Gastroesophageal sphincter (tissue), 4 donors: ENCODE results near the gene ZNF296. TPM values are rescaled to one million over a fixed set of nuclear protein-coding genes. Genes with fewer than 3 reads are reported as not detected.

Experiments
- ATAC-seq: fragments of 150-250 bp; one replicate; pipeline ENCODE4 v1.9.1; 2016; ENCODE audit warnings: mild to moderate bottlenecking, moderate library complexity
- H3K27ac ChIP-seq, 4 donors: fragments of 200-600 bp; sonication (generic) in 3 of 4; 1 replicate in 3 of 4; 2 replicates in 1 of 4; pipeline ENCODE4 v1.5.1; 2016 to 2019
- H3K27me3 ChIP-seq: fragments of 200-600 bp; sonication (generic); one replicate; pipeline ENCODE4 v1.5.1; 2019
- H3K36me3 ChIP-seq, 2 donors: fragments of 200-600 bp; sonication (generic); one replicate each; pipeline ENCODE4 v1.5.1; 2019; ENCODE audit warnings: control low read depth in 1 of 2
- H3K4me1 ChIP-seq, 3 donors: fragments of 200-600 bp; sonication (generic); 1 replicate in 2 of 3; 2 replicates in 1 of 3; pipeline ENCODE4 v1.5.1; 2016 to 2019; ENCODE audit warnings: control low read depth in 2 of 3
- H3K4me3 ChIP-seq, 2 donors: fragments of 200-600 bp; sonication (generic); one replicate each; pipeline ENCODE4 v1.5.1; 2019; ENCODE audit warnings: mild to moderate bottlenecking in 1 of 2, moderate library complexity in 1 of 2
- H3K9me3 ChIP-seq, 3 donors: fragments of 200-600 bp; sonication (generic); one replicate each; pipeline ENCODE4 v1.5.1; 2017 to 2019; ENCODE audit warnings: control low read depth in 2 of 3
- CTCF ChIP-seq, 4 experiments: fragments of 200-600 bp in 2 of 4; fragments of 450-650 bp in 2 of 4; sonication (generic) in 1 of 4; IDR thresholded peaks; one replicate each; pipeline ENCODE4 v1.5.1; 2017 to 2019; ENCODE audit warnings: antibody characterized with exemption in 4 of 4, mild to moderate bottlenecking in 2 of 4, moderate library complexity in 2 of 4
- EP300 ChIP-seq: sonication (generic); formaldehyde crosslinking; IDR thresholded peaks from one replicate; pipeline ENCODE4 v1.6.1; 2017; ENCODE audit warnings: antibody characterized with exemption, mild to moderate bottlenecking
- POLR2A ChIP-seq, 2 donors: fragments of 450-650 bp; IDR thresholded peaks; one replicate each; pipeline ENCODE4 v1.6.1; 2017; ENCODE audit warnings: antibody characterized with exemption in 2 of 2, mild to moderate bottlenecking in 2 of 2, moderate library complexity in 1 of 2
- POLR2AphosphoS5 ChIP-seq: sonication (generic); formaldehyde crosslinking; IDR thresholded peaks from one replicate; pipeline ENCODE4 v1.6.1; 2017; ENCODE audit warnings: antibody characterized with exemption
- WGBS, 2 donors: methylation state at CpG; one replicate each; pipeline ENCODE4 v1.1.5; 2018; ENCODE audit warnings: low coverage in 1 of 2; 5-methylcytosine and 5-hydroxymethylcytosine counted together
- total RNA-seq, 4 donors: library from RNA; depleted of rRNA; stranded (reverse); fragments of >200 nt; gene quantifications; one replicate each; pipeline ENCODE4 v1.1.0, GENCODE V29; 2016

Gene ZNF296
- total RNA-seq, 4 donors from 2014 or later = 0.50 TPM; not detected in 3

- Histone ChIP-seq H3K36me3 (peaks cover 0 to 62% of the 10 kb centered on the region in 2 donors), H3K27ac (no peak overlapping the region), H3K27me3 (no peaks in the 10 kb centered on the region), H3K4me3 (no peak overlapping the region), H3K9me3 (no peaks in the 10 kb centered on the region), H3K4me1 (peaks cover 0 to 87% (median 20%) of the 10 kb centered on the region in 3 donors)
- no peak for ATAC-seq
- WGBS, 2 donors = 82 to 90% methylated on average over 2 to 3 of the region's 7 CpGs
- TF ChIP-seq POLR2AphosphoS5 (no peak), CTCF (IDR thresholded peaks at IDR 0.05) (no peak), POLR2A (IDR thresholded peaks at IDR 0.05) (no peak), EP300 (no peak)
Observed at GRCh38 chr19:45046355-45046754, 29.9 kb downstream of the ZNF296 start.

- Histone ChIP-seq H3K27me3 (no peaks in the 10 kb centered on the region), H3K27ac (no peak overlapping the region), H3K4me3 (no peak overlapping the region), H3K9me3 (no peaks in the 10 kb centered on the region), H3K4me1 (peaks cover 0 to 89% (median 22%) of the 10 kb centered on the region in 3 donors), H3K36me3 (peaks cover 0 to 62% of the 10 kb centered on the region in 2 donors)
- TF ChIP-seq CTCF (IDR thresholded peaks at IDR 0.05) (no peak), POLR2AphosphoS5 (no peak), POLR2A (IDR thresholded peaks at IDR 0.05) (no peak), EP300 (no peak)
- no peak for ATAC-seq
- 71 to 84% methylated on average over 8 to 9 of the region's 14 CpGs for WGBS, 2 donors
Observed at GRCh38 chr19:45045671-45046353, 30.5 kb downstream of the ZNF296 start.

GRCh38 chr19:45041125-45041524 is 35.2 kb downstream of the ZNF296 start:
- WGBS, 2 donors = 58 to 63% methylated on average over 2 of the region's 6 CpGs

GRCh38 chr19:45040059-45040771 is 36.1 kb downstream of the ZNF296 start:
- peaks cover 6 to 59% (median 25%) of the 10 kb centered on the region in 3 donors for H3K4me1 ChIP-seq
- peak overlapping the region; percentile 53 to 67 for H3K4me3 ChIP-seq
- WGBS, 2 donors = 62 to 80% methylated on average over 1 to 7 of the region's 19 CpGs
- peaks cover 0 to 4% (median 0%) of the 10 kb centered on the region in 3 donors for H3K9me3 ChIP-seq
- no peaks in the 10 kb centered on the region for H3K27me3 ChIP-seq
- H3K36me3 ChIP-seq = peaks cover 0 to 70% of the 10 kb centered on the region in 2 donors
- H3K27ac ChIP-seq = peak overlapping the region in 3 of 4 donors; percentile 7 to 93 (median 88)
- no peak for TF ChIP-seq EP300
- no peak for TF ChIP-seq POLR2AphosphoS5
- no peak for TF ChIP-seq CTCF (IDR thresholded peaks at IDR 0.05)
- ATAC-seq = no peak

More at GRCh38 chr19:45041125-45041524, 35.2 kb downstream of the ZNF296 start:
- H3K4me3 ChIP-seq = no peak overlapping the region
- TF ChIP-seq POLR2A (IDR thresholded peaks at IDR 0.05) = no peak
- no peak for TF ChIP-seq POLR2AphosphoS5
- TF ChIP-seq EP300 = no peak
- TF ChIP-seq CTCF (IDR thresholded peaks at IDR 0.05) = no peak
- H3K27ac ChIP-seq = no peak overlapping the region
- no peak for ATAC-seq
- H3K27me3 ChIP-seq = no peaks in the 10 kb centered on the region
- H3K4me1 ChIP-seq = peaks cover 6 to 68% (median 33%) of the 10 kb centered on the region in 3 donors
- H3K9me3 ChIP-seq = no peaks in the 10 kb centered on the region
- peaks cover 0 to 70% of the 10 kb centered on the region in 2 donors for H3K36me3 ChIP-seq
